Fibroblast of gingiva (primary cell): ENCODE measurements around the gene MCM5.

Experiments
- DNase-seq: peaks from one replicate; pipeline ENCODE4 v3.0.0-alpha.2; 2011; ENCODE audit warnings: low read depth

Gene MCM5

GRCh38 chr22:35399678-35400500, at the start of gene MCM5:
TSS of gene MCM5 (plus strand) at chr22:35400140. CDS start at chr22:35400439, 299 bp downstream.
- peak; percentile 96 for DNase-seq

GRCh38 chr22:35350539-35351503, 49.1 kb upstream of the MCM5 start:
- DNase-seq, result peak; percentile 91

DNA sequence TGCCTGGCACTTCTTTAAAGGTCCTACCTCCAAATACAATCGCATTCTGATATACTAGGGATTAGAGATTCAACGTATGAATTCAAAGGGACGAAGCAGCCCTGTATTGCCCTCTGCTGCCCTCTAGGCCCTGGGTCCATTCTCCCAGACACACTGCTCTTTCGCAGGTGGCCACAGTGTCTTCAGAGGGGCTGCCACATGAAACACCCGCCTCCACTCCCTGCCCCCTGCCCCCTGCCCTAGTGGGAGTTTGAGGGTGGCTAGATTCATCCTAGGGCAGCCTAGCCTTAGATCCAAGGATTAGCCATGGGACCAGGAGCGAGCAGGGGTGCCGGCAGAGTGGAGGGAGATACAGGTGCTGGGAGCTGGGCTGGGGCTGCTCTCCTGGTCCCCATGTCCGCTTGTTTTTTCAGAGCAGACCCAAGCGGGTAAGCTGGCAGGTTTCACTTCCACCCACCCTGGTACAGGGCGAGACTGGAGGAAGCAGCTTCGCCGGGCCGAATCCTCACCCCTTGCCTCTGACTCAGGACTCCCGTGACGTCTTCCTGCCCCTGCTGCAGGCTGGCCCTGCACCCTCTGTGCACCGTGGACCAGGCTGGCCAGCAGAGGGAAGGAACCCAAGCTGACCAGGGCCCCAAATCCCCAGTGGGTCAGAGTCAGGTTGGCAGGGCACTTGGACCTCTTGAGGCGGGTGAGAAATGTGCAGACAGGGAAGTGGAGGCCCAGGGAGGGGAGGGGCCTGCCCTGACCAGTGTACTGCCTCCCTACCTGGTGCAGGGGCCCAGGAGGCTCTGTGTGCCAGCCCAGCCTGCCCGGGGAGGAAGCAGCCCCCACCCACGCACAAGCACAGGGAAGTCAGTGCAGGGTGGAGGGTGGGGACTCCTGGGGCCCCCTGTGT, 47.5 kb upstream of the MCM5 start:
- DNase-seq, result peak; percentile 53

DNA sequence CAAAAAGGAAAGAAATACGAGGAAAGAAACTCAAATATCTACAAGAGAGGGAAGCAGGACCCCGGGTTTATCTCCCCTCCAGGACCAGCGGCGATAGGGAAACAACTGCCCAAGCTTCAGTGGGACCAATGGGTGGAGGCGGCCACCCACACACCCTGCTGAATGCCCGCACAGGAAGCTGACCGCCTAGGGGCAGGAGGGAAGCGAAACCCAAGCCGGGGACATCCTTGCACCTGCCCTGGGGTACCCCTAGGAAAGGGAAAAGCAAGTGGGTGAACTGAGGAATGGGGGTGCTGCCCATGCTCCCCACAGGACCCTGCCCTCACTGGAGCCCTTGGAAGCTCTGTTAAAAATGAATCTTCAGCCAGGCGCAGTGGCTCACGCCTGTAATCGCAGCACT, 46.6 kb upstream of the MCM5 start:
- no peak for DNase-seq

DNA sequence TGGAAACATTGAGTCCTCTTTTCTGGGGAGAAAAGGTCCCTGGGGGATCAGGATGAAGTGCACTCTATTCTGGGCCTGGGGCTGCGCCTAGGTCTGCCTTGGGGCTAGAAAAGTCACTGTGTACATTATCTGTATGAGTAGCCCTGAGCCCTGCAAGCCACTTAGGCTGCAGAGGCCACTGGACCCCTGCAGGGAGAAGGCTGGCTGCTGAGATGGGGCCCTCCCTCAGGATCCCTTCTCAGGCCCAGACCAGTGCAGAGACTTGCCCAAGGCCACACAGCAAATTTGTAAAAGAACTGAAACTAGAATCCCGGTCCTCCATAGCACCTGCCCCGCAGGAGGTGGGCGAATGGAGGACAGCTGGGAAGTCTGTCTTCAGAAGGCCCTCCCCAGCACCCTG, 45.9 kb upstream of the MCM5 start:
- DNase-seq, result no peak

DNA sequence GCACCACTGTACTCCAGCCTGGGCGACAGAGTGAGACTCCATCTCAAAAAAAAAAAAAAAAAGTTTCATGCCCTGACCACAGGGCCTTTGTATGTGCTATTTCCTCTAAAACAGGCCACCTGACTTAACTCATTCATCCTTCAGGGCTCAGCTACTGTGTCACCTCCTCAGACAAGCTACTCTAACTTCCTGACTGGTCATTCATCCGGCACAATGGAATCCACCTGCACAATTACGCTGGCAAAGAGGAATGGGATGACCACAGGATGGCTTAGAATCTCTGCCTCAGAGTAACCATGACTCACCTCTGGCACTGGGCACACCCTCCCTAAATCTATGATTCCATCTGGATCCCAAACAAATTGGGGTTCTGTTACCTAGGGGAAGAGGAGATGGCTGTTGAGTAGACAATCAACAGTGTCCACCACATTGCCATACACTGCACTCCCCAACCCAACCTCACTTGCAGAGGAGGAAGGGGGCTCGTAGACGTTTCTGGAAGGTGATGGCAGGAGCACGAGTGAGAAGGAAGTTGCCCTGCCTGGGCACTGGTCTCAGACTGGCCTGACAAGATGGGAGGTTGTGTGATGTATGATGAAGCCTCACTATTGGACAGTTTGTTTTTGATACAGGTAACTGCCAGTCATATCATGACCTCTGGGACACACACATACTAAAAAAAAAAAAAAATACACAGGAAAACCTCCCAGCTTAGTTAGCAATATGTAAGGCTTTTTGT, 41.9 kb upstream of the MCM5 start:
- no peak for DNase-seq

- DNase-seq, result no peak
These were observed 40.4 kb upstream of the MCM5 start for GRCh38 chr22:35359380-35360065.

DNA sequence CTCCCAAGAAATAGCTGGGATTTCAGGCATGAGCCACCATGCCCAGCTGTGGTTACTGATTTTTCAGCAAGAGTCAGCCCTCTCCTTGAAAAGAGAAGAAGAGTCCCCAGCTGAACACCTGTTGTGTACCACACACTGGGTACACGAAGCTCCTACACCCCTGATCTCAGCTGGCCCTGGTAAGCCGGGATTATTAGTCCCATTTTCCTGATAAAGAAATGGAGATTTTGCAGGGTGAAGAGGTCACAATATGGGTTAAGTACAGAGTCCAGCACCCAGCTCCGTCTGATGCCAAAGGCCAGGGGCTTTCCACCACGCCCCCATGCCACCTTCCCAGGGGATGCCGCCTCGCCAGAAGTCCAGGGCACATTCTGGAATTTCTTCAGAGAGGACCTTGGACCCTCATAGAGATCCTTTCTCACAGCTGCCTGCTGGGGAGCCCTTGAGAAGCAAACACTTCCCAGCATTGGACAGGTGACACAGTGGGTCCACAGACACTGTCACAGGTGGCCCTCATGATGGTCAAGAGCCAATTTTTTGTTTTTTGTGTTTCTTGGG, 38.9 kb upstream of the MCM5 start:
- DNase-seq, result no peak

GRCh38 chr22:35363566-35364086, 36.3 kb upstream of the MCM5 start:
- no peak for DNase-seq

DNA sequence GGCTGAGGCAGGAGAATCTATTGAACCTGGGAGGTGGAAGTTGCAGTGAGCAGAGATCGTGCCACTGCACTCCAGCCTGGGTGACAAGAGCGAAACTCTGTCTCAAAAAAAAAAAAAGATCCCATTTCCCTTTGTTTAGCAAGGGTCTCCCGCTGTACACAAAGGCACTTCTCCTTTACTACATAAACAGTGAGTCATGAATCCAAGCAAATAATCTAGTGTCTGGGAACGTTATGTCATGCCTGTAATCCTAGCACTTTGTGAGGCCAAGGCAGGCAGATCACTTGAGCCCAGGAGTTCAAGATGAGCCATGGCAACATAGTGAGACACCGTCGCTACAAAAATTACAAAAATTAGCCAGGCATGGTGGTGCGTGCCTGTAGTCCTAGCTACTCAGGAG, 35.7 kb upstream of the MCM5 start:
- DNase-seq, result peak; percentile 76

- no peak for DNase-seq
These were observed 32.5 kb upstream of the MCM5 start for GRCh38 chr22:35367331-35367886.

- no peak for DNase-seq
These were observed 31.6 kb upstream of the MCM5 start for GRCh38 chr22:35368386-35368785.

DNA sequence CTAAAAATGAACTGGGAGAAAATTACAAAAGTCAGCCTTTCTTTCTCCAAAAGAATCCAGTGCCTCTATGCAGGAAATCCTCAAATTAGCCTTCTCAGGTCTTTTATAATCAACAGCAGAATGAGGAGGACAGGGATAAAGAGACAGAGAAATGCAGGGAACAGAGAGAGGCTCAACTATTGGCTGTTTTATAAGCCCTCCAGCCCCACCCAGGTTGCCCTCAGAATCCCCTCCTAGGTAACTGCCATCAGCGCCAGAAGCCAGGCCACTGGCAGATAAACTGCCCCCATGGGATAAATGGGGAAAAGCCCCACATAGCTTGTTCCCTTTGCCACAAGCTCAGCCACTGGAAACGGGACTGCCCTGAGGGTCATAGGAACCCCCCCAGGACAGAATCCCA, 29.9 kb upstream of the MCM5 start:
- no peak for DNase-seq

GRCh38 chr22:35373781-35374180, 26.2 kb upstream of the MCM5 start:
- no peak for DNase-seq

DNA sequence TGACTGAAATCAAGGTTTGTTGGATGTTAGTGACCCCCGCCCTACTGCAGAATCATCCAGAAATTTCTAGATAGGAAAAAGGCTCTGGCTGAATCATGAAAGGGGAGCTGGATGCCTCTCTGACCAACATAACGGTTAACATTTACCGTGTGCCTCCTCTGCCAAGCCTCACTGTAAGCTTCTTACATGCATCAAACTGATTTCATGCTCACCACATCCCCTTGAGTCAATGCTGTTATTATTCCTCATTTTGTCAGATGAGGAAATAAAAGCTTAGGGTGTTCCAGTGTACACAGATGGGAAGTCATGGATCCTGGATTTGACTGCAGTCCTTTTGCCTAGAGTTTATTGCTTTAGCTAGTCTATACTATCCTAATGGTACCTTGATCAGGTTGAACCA, 24.9 kb upstream of the MCM5 start:
- DNase-seq, result no peak

GRCh38 chr22:35375526-35375925, 24.4 kb upstream of the MCM5 start:
- no peak for DNase-seq

GRCh38 chr22:35376728-35377472, 23.0 kb upstream of the MCM5 start:
- DNase-seq, result peak; percentile 99

DNA sequence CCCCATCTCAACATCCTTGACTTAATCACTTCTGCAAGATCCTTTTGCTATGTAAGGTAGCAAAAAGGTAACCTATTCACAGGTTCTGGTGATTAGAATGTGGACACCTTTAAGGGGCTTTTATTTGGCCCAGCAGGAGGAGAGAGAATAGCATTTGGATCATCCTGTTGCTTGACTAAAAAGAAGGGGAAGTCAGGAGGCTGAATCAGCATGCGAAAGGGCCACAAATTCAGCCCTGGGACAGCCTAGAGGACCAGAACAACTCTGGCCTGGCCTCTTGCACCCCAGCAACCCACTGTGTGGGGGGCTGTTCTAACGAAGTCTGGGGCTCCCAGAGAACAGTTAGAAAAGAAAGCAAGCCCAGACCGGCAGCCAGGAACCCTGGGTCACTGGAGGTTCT, 22.2 kb upstream of the MCM5 start:
- no peak for DNase-seq

- no peak for DNase-seq
These were observed 21.3 kb upstream of the MCM5 start for GRCh38 chr22:35378621-35379020.
